Activated CD4-positive, alpha-beta T cell treated with anti-CD3 and anti-CD28 coated beads, Interleukin-2, Interleukin-6, amounts not matched to agents 100 ng/mL and 50 ng/mL, durations not matched to agents 16 hours and 8 hours (primary cell): ENCODE results near the gene ANTXR2.

Experiments used
- DNase-seq: peaks from one replicate; pipeline ENCODE4 v3.0.0-alpha.2; 2020

The ANTXR2 gene

GRCh38 chr4:79854856-79855502, 218.1 kb downstream of the ANTXR2 start:
- DNase-seq, result no peak

GRCh38 chr4:79852305-79852730, 220.7 kb downstream of the ANTXR2 start:
- DNase-seq, result no peak

DNA sequence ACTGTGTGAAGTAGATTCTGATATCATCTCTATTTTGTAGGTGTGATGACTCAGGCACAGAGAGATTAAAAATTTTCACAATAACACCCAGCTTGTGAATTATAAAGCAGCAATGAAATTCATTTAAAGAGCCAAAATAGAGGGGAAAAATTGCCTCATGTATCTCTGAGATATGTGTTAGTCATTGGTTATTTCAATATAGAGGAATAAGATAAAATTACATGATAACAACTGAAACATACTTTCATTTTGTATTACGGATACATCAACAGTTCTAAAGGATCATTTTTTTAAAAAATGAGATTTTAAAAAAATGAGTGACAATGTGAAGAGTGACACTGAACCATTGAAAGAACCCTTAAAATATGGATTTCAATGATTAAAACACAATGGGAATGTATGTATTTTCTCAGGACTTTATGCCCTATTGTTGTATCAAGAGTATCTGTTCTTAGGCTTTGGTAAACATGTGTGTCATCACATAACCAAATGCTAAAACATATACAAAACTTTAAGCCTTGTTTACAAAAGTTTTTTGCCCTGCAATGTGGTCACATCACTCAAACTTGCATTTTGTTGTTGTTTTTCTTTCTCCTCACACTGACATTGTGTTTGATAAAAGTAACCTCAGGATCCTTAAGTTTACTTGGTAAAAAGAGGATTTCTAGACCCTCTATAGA, 221.3 kb downstream of the ANTXR2 start:
- no peak for DNase-seq
